Measurements from ENCODE around the gene IVNS1ABP. TPM values are rescaled to one million over a fixed set of nuclear protein-coding genes. Genes with fewer than 3 reads are reported as not detected.
A peak's percentile ranks its signal among the peaks of the same experiment; 100 is the strongest.
"Not testable (repeated sequence)": the region's sequence is repeated elsewhere in the genome, so short reads cannot be mapped to it uniquely, and the experiment has no call there.

Gene IVNS1ABP
- total and polyA plus RNA-seq, 10 of the 15 experiments (the other 5 are each of a cell fraction or from before 2014, with no cell fraction given), result 19.2 to 154 (median 43.9) TPM

GRCh38 chr1:185321653-185322221 is 4.7 kb upstream of the IVNS1ABP start:
- in situ Hi-C loops (cut with MboI), result loop anchor here (25.0 kb wide), 1 partner anchor 1041 kb away; no protein-coding TSS in a partner anchor
- ATAC-seq; DNase-seq (ENCODE audit: low read depth, low spot score); FAIRE-seq; H3K79me2 ChIP-seq (ENCODE audit: control insufficient read depth, insufficient read depth, low read length); SMC1A ChIA-PET (ENCODE audit: uncharacterized antibody, unreplicated experiment); intact Hi-C loops (cut with micrococcal nuclease; ENCODE audit: unreplicated experiment); H3K36me3 ChIP-seq (ENCODE audit: control insufficient read depth in 2 of 2, insufficient read depth in 2 of 2, low read length in 1 of 2); POLR2A ChIA-PET; H3K4me1 ChIP-seq (ENCODE audit: control insufficient read depth, insufficient read depth, low read length); H3K27ac ChIP-seq (ENCODE audit: control insufficient read depth, insufficient read depth); BruUV-seq (replicated peaks); H3K9me3 ChIP-seq (replicated peaks; ENCODE audit: control insufficient read depth, insufficient read depth, low read length); RAD21 ChIA-PET (ENCODE audit: unreplicated experiment); CTCF ChIA-PET; H3K9ac ChIP-seq (ENCODE audit: control insufficient read depth, insufficient read depth, low read length); H4K20me1 ChIP-seq (ENCODE audit: control insufficient read depth, insufficient read depth); H3K27me3 ChIP-seq (replicated peaks in 1 of 2; ENCODE audit: control insufficient read depth in 2 of 2, insufficient read depth in 2 of 2, low read length in 1 of 2); H3K4me2 ChIP-seq (ENCODE audit: control insufficient read depth, insufficient read depth); H3K4me3 ChIP-seq; H2AFZ ChIP-seq (ENCODE audit: control insufficient read depth, low read depth, low read length): not testable (repeated sequence)
- 97% methylated on average over 35 of the region's 36 CpGs for WGBS (ENCODE audit: insufficient coverage, insufficient replicate concordance, low lambda C conversion rate, missing lambda C conversion rate)

- in situ Hi-C loops (cut with MboI), result loop anchor here (25.0 kb wide), 1 partner anchor 1041 kb away; no protein-coding TSS in a partner anchor
- peaks cover 11% of the 10 kb centered on the region for H3K79me2 ChIP-seq (ENCODE audit: control insufficient read depth, insufficient read depth, low read length)
- DNase-seq (ENCODE audit: low read depth, low spot score); RAD21 ChIA-PET (ENCODE audit: unreplicated experiment); H3K36me3 ChIP-seq (ENCODE audit: control insufficient read depth in 2 of 2, insufficient read depth in 2 of 2, low read length in 1 of 2); H3K9me3 ChIP-seq (replicated peaks; ENCODE audit: control insufficient read depth, insufficient read depth, low read length); FAIRE-seq; H3K27ac ChIP-seq (ENCODE audit: control insufficient read depth, insufficient read depth); H2AFZ ChIP-seq (ENCODE audit: control insufficient read depth, low read depth, low read length); H3K4me2 ChIP-seq (ENCODE audit: control insufficient read depth, insufficient read depth); H3K27me3 ChIP-seq (replicated peaks in 1 of 2; ENCODE audit: control insufficient read depth in 2 of 2, insufficient read depth in 2 of 2, low read length in 1 of 2); H3K4me1 ChIP-seq (ENCODE audit: control insufficient read depth, insufficient read depth, low read length); ATAC-seq; H3K4me3 ChIP-seq; POLR2A ChIA-PET; H3K9ac ChIP-seq (ENCODE audit: control insufficient read depth, insufficient read depth, low read length); BruUV-seq (replicated peaks); intact Hi-C loops (cut with micrococcal nuclease; ENCODE audit: unreplicated experiment); H4K20me1 ChIP-seq (ENCODE audit: control insufficient read depth, insufficient read depth): not testable (repeated sequence)
- ChIA-PET SMC1A (ENCODE audit: uncharacterized antibody, unreplicated experiment) (interaction anchor here (6.2 kb wide), 1 partner anchor 16 kb away, joined by 54 read pairs; no protein-coding TSS in a partner anchor), CTCF (interaction anchor here (0.9 kb wide), 1 partner anchor 144 kb away, joined by 4 read pairs; no protein-coding TSS in a partner anchor)
- 96% methylated on average over 7 of the region's 7 CpGs for WGBS (ENCODE audit: insufficient coverage, insufficient replicate concordance, low lambda C conversion rate, missing lambda C conversion rate)
- TF ChIP-seq NFYB (IDR thresholded peaks at IDR 0.05; ENCODE audit: insufficient read depth, low read depth, low read length), result 0 out of 2 replicates have a peak, but pooled peaks have one; percentile 40
Observed at GRCh38 chr1:185321104-185321503, 4.1 kb upstream of the IVNS1ABP start.

All from GM12878 (cell line).